ENCODE data around the gene HOXC4.

HOXC4 gene

DNA sequence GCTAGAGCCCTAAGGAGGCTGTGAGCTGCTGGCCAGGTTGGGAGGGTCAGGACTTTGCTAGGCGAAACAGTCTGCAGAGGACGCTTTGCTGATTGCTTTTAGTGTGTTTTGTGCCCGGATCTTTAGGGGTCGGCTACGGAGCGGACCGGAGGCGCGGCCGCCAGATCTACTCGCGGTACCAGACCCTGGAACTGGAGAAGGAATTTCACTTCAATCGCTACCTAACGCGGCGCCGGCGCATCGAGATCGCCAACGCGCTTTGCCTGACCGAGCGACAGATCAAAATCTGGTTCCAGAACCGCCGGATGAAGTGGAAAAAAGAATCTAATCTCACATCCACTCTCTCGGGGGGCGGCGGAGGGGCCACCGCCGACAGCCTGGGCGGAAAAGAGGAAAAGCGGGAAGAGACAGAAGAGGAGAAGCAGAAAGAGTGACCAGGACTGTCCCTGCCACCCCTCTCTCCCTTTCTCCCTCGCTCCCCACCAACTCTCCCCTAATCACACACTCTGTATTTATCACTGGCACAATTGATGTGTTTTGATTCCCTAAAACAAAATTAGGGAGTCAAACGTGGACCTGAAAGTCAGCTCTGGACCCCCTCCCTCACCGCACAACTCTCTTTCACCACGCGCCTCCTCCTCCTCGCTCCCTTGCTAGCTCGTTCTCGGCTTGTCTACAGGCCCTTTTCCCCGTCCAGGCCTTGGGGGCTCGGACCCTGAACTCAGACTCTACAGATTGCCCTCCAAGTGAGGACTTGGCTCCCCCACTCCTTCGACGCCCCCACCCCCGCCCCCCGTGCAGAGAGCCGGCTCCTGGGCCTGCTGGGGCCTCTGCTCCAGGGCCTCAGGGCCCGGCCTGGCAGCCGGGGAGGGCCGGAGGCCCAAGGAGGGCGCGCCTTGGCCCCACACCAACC lies 23.9 kb upstream of the HOXC4 start:
- no peak for DNase-seq

DNA sequence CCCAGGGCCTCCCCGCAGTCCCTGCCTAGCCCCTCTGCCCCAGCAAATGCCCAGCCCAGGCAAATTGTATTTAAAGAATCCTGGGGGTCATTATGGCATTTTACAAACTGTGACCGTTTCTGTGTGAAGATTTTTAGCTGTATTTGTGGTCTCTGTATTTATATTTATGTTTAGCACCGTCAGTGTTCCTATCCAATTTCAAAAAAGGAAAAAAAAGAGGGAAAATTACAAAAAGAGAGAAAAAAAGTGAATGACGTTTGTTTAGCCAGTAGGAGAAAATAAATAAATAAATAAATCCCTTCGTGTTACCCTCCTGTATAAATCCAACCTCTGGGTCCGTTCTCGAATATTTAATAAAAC lies 23.2 kb upstream of the HOXC4 start:
- DNase-seq: no peak

DNA sequence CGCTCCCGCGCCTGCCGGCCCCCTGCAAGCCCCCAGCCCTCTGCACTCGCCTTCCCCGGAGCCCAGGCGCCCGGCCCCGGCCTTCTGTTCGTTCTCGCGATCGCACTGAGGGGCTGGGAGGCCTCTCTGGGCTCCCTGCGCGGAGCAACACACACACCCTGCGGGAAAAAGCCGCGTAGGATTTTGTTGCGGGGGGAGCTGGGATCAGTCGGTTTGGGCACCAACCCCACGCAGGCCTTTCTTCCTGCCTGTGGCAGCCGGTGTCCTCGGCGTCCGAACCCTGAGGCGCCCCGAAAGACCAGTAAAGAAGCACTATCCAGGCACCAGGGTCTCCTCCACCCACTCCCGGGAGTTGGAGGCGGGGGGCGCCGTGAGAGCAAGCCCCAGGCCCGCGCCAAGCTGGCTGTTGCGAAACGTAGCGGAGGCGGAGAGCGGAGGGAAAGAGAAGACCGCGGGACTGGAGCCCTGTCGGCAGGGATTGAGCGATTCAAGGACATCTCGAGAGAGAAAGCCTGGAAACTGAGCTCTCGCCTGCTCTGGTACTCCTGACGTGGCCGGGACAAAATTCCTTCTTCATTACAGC lies 22.7 kb upstream of the HOXC4 start:
- DNase-seq: no peak

DNA sequence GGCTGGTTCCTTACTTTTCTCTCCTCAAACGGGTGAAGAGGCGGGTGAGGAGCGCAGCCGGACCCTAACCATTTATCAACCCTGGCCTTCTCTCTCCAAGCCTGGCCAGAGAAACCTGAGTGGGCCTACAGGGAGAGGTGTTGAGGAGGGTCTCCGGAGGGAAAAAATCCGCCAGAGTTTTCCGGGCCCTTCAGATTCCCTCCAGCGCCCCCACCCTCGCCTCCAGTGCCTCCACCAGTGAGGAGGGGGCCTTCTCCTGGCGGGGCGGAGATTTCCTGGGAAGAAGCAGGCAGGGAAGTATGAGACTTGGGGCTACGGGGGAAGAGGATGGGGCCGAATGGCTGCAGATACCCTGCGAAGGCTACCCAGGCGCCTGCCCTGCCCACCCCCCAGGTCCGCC lies 22.2 kb upstream of the HOXC4 start:
- no peak for DNase-seq

DNA sequence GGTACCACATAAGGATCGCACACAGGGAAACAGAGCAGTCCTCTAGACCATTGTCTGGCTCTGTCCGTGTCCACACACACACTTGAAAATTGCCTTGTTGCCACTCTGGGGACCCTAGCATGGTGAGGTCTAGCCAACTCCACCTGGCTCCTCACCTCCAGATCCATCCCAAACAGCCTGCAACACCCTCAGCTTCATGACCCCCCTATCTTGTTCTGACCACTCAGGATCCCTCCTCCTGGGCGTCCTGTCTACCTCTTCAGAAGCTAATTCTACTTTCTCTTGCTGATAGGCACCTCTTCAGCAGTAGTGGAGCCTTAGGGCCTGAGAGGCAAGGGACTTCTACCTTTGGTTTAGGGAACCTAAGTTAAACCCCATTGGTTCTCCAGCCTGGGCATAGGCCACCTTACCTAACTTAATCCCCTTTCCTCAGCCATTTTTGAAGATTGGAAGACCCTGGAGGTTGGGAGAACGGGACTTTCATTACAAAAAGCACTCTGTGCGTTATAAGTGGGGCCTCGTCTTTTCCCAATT lies 21.5 kb upstream of the HOXC4 start:
- no peak for DNase-seq

DNA sequence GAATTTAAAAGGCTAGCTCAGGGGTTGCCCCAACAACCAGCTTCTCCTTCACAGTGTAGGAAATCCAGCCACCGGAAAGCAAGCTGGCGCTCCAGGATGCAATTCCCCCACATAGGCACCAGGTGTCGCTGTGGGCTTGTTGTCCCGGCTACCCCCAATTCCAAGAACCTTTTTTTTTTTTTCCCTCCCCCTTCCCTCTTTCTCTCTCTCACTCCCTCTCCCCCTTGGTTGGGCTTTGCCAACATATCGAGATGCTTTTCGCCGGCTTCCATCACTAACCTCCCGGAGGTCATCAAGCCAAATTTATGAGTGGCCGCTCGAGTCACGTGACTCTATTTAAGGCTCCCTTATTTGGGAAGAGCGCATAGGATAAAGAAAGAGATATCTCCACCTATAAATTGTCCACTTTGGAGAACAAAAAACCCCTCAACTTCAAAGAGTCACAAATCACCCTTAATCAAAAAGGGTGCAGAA lies 21.0 kb upstream of the HOXC4 start, which contains the start of gene HOXC5:
HOXC5 (plus strand) TSS at position 424 of the 474 bp plus-strand sequence. CDS start 73 bp downstream, outside the sequence.
- DNase-seq: peak; percentile 85

DNA sequence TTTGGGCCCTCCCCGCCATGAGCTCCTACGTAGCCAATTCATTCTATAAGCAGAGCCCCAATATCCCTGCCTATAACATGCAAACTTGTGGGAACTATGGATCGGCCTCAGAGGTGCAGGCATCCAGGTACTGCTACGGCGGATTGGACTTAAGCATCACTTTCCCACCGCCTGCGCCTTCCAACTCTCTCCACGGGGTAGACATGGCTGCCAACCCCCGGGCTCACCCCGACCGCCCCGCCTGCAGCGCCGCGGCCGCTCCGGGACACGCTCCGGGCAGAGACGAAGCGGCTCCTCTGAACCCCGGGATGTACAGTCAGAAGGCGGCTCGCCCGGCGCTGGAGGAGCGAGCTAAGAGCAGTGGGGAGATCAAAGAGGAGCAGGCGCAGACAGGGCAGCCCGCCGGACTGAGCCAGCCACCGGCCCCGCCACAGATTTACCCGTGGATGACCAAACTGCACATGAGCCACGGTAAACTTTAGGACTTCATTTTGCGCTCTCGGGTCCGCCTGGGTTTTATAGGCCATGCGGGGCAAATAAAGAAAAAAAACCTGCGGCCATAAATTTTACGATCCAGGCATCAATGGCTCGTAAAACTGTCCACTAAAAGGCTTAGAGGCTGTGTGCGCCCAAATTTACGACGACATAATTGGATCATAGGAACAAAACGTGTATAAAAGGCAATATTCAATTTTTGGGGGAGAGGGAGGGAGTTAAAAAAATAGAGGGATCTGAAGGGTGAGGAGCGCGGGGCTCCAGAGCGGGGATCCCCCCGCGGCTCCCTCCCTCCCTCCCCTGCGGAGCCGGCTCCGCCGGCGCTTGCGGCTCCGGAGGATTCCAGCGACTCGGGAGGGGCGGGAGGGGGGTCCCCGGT lies 20.3 kb upstream of the HOXC4 start:
- no peak for DNase-seq

DNA sequence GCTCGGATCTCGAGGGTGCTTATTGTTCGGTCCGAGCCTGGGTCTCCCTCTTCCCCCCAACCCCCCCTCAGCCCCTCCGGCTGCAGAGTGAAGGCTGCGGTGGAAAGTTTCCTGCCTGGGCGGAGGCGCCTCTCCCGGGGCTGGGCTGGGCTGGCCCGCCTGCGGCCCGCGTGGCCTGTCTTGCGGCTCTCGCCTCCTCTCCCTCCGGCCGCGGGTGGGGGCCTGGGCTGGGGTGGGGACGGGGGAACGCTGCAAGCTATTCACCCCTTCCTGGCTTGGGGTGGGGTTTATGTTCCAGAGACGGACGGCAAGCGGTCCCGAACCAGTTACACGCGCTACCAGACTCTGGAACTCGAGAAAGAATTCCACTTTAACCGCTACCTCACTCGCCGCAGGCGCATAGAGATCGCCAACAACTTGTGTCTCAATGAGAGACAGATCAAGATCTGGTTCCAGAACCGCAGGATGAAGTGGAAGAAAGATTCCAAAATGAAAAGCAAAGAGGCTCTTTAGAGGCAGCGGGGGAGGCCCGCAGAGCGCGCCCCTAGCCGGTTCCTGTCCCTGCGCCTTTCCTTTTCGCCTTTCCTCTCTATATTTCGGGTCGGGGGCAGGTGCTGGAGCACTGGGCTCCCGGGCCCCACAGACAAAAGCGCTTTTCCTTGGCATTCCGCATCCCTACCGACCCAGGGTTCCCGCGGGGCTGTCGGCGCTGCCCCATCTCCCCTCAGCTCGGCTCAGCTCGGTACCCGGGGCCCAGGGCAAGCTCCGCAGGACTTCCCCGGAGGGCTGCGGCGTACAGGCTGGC lies 19.5 kb upstream of the HOXC4 start:
- DNase-seq: no peak

DNA sequence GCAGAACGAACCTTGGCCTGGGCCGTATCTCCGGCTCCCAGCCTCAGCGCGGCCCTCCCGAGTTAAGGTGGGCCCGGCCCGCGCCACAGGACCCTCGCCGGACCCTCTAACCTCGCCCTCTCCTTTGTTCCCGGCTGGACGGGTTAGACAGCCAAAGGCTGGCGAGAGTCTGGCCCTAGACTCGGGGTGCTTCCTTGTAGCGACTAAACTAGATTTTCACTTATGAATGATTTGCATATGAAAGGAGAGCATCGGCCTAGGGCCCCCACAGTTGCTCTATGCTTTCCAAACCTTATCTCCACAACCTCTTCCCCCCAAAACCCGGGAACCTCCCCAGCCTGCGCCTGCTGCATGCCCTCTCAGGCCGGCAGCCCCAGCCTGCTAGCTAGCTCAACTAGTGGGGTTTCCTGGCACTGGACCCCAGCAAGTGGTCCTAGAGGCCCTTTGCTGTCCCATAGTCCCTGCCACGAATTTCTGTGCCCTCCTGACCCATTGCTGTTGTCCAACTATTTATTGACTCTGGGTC lies 18.8 kb upstream of the HOXC4 start:
- no peak for DNase-seq

DNA sequence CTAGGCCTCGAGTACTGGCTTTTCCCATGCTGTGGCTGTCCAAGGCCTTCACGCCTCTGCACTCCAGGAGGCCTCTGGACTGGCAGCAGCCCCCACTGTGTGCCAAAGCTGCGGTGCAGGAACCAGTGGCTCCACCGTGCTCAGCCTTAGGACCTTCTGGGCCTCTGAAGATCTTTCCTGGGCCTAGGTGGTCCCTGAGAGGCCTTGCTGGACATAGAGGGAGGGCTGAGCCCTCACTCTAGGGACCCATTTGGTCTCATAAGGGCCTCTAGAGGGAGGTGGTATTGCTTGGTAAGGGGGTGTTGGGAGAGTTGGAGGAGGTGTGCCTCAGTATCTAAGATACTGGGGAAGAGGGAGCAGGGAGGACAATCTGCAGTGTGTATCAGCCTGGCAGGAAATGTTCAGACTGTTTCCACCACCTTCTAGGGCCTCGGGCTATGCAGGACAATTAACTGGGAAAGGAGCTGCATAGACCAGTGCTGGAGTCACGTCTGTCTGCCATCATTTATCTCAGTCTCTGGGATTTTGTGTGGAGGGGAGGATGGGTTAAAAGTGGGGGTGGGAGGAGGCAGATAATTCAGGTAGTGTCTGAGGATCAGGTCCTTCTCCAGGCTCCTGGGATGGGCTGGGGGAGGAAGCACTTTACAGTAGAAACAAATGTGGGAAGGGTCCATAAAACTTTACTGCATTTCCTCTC lies 17.9 kb upstream of the HOXC4 start:
- DNase-seq: no peak

DNA sequence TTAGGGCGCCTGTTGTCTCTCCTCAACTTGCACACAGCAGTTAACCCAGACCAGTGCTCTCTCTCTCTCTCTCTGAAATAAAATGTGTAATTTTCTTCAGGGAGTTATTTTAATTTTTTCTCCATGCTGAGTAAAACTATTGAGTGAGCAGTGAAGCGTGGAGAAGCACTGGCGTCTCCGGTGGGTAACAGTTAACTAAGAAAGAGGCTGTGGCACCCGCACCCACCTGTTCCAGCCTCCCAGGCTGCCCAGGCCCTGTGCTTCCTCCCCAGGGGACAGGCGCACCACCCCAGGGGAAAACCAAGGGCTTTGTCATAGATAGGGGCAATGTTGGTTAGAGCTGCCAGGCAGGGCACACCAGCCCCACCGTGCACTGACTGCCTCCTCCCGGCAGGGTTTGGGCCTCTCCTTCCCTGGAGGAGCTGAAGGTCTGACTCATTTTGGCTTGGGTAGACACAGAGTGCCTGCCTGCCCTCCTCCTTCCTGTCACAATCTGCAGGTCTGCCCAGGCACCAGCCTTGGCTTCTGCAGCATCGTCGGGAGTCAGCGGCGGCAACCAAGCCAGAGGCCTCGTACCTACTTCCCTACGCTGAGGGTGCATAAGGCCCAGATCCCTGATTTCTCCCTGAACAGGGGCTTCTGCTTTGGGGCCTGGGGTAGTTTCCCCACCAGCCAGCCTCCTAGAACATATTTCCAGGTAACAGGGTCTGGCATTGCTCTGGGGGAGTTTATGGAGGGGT lies 16.8 kb upstream of the HOXC4 start:
- no peak for DNase-seq

DNA sequence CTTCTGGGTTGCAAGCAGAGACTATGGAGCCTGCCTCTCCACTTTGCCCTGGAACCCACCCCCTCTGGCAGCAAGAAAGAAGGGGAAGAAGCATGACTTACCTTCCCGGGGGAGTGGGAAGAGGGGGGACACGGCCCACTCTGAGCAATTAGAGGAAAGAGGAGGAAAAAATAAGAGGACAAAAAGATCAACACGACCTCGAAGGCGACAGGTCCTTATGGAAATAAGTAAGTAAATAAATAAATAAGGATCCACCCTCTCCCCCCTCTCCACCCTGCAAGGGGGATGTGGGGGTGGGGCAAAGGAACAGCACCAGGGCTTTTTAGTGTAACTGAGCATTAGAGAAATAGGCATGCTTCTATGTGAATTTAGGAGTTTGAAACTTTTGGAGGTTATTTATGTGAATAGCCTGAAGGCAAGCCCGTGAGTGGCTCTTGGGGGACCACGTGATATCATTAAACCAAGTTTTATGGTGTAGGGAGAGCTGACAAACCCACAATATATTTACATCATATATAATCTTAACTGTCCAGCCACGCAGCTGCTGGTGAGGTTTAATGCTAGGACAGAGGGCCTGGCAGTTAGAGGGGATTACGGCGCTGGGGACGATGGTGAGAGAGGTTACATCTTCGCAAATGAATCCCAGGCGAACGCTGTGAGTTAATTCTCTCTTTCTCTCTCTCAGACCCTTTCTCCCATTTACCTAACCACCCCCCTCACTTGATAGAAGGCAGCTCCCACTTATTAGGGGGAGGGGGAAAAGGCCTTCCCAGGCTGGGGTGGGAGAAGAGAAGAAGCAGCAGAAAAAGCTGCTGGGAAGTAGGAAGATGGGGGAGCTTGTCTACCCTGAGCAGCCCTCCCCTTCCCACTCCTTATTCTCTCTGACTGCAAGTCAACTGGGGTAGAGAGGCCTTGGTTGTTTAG lies 16.0 kb upstream of the HOXC4 start:
- peak; percentile 11 for DNase-seq

DNA sequence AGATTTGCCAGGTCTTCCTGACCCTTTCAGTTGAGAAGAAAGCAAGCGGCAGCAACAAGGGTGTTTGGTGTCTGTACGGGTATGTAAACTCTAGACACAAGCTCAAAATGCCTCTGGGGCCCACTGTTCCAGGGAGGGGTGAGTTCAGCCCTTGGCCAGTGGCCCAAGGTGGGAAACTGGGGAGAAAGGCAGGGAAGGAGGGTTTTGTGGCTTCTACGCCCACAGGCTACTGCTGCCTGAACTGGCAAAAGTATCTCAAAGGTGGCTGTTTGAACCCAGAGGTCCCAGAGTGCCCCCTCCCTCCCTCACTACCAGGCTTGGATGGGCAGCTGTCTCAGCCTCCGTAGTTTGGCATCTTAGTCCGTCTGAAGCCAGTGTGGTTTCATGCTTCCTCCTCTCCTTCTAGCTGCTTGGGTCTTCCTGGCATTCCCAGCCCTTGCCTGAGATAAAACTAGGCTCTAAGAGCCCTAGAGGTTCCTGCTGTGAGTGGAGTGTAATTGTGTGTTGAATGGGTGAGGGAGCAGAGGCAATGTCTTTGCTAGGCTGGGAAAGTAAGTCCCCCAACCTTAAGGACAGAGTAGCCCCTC lies 15.3 kb upstream of the HOXC4 start:
- no peak for DNase-seq

DNA sequence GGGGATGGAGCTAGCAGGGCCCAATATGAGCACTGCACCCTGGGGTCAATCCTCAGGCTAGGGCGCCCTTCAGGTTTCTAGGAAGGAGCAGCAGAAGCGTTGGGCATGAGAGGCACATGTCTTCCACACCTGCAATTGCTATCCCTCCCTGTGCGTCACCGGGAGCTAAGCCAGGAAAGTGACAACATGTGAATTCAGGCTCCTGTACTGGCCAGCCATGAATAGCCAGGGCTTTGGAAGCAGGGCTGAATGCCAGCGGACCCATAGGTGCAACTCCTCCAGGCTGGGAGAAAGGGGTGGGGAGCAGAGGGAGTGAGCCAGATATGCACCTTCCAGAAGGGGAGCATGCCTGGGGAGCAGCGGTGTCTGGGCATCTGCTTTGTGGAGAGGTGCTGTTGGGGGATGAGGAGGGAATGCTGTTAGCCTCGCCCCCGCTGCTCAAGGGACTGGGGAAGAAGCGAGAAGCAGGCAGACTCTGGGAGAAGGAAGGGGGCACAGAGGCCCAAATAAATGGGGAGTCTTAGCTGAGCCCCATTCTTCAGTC lies 14.7 kb upstream of the HOXC4 start:
- DNase-seq: no peak

DNA sequence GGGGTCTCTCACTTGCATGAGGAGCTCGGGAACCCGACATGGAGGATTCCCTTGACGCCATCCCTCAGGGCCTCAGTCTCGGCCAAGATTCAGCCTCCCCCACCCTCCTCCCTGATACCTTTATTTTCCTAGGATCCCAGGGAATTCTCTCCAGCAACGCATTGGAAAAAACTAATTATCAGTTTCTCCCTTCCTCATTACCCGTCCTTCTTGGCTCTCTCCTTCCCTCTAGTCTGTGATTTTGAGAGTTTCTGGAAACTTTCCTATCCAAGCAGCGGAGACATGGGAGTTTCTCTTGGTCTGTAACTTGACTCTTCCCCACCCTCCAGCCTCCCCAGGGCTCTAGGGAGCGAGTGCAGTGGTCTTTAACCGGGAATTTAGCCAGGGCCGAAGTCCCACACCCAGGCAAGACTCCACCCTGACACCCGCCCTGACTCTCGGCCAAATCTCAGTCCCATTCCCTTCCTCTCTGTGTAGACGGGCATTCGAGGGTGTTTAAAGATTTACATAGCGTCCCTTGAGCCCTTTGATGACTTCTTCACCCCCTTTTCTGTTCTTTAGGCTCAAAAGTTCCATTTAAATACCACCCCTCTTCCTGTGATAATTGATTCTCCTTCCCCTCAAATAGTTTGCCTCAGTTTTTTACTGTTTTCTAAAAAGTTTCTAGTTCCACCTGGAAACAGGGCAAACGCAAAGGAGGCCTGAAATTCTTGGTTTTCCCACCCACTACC lies 14.1 kb upstream of the HOXC4 start:
- DNase-seq: no peak

DNA sequence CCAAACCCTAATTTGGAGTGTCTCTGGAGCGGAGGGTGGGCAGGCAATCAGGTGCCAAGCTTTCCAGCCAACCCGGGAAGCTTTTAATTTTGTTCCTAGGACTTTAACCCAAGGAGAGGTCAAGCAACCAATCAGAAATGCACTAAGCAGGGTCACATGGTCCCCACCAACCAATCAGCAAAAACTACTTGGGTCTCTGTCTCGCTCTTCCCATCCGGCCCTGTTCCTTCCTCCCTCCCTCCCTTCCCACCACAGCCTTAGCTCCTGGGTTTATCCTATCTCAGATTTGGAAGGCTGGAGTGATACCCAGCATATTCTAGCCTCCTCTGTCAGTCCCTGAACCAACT lies 13.5 kb upstream of the HOXC4 start:
- peak; percentile 51 for DNase-seq

DNA sequence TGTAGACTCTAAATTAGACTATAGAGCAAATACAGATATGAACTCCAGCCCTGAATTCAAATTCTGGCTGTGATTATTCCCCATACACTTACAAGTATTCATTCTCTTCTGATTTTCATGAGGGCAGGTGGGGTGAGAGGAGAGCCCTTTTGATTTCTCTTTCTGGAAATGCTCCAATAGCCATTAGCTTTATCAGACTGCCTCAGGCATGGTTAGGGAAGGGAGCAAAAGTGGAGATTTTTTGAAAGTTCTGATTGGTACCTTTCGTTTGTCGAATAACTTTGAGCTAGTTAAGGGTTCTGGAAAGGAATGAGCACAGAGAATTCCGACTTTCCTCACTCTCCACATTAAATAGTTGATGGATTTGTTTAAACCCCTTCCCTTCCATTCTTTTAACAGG lies 13.0 kb upstream of the HOXC4 start:
- DNase-seq: no peak

DNA sequence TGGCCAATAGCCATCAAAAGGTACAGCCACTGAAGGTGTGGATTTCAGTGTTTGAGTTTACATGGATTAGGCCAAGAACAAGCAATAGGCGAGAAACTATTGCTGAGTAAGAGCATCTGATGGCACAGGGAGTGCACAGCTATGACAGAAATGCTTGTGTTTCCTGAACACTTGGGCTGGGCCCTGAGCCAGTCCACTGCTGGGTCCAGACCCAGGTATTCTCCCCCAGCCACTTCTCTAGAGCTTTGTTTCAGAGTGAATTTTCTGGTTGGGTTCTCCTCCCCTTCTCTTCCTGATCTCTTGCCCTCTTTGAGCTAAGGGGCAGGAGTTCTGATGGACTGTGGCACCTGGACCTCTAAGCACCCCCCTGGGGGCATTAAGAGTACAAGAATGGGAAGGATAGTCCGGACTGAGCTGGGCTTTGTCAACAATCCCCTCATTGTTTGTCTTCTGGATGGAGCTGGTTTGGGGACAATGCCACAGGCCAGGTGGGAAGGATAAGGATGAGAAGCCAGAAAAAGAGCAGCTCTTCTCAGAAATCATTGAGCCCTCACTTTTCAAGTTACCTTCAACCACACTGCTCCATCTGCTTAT lies 12.4 kb upstream of the HOXC4 start:
- DNase-seq: no peak
